Testis (tissue), 3 donors: ENCODE data around the gene SNX11. TPM values are rescaled to one million over a fixed set of nuclear protein-coding genes. Genes with fewer than 3 reads are reported as not detected.

Experiments used
- DNase-seq: peaks from one replicate; pipeline ENCODE4 v3.0.0-alpha.2; 2019
- H3K27ac ChIP-seq, 2 donors: fragments of 200-600 bp; sonication (generic); one replicate each; pipeline ENCODE4 v1.5.1; 2019
- H3K27me3 ChIP-seq: fragments of 200-600 bp; sonication (generic); one replicate; pipeline ENCODE4 v1.5.1; 2019
- H3K36me3 ChIP-seq: fragments of 200-600 bp; sonication (generic); one replicate; pipeline ENCODE4 v1.5.1; 2017; ENCODE audit warnings: low read depth; ENCODE audit errors: missing control alignments
- H3K4me1 ChIP-seq: fragments of 200-600 bp; sonication (generic); one replicate; pipeline ENCODE4 v1.5.1; 2019
- H3K4me3 ChIP-seq, 2 donors: fragments of 200-600 bp; sonication (generic); one replicate each; pipeline ENCODE4 v1.5.1; 2017 to 2019
- H3K9me3 ChIP-seq: fragments of 200-600 bp; sonication (generic); one replicate; pipeline ENCODE4 v1.5.1; 2017
- CTCF ChIP-seq, 3 experiments: fragments of 450-650 bp in 2 of 3; fragments of 200-600 bp in 1 of 3; sonication (generic) in 1 of 3; IDR thresholded peaks; one replicate each; pipeline ENCODE4 v1.5.1; 2016 to 2019; ENCODE audit warnings: antibody characterized with exemption in 3 of 3, mild to moderate bottlenecking in 2 of 3, moderate library complexity in 1 of 3
- POLR2A ChIP-seq: fragments of 450-650 bp; IDR thresholded peaks from one replicate; pipeline ENCODE4 v1.6.1; 2017; ENCODE audit warnings: antibody characterized with exemption, mild to moderate bottlenecking, moderate library complexity
- WGBS, 2 donors: methylation state at CpG; one replicate each; pipeline ENCODE4 v1.1.5; 2018; 5-methylcytosine and 5-hydroxymethylcytosine counted together
- intact Hi-C: fragments of 100-400 bp; cut with DNase I; formaldehyde crosslinking; loops from one replicate; pipeline ENCODE4 v1.15.1; 2023; ENCODE audit warnings: low total_unique reads
- polyA plus RNA-seq: library from polyadenylated mRNA; stranded (reverse); fragments of 350-450 nt; fragmentation: Illumina TruSeq; extraction: RNeasy Lipid Tissue Mini Kit (QIAGEN cat#74804); gene quantifications from one replicate; pipeline ENCODE4 v1.2.3, GENCODE V29; 2014; ENCODE audit warnings: low read depth, low replicate concordance; ENCODE audit not compliant: insufficient read depth
- total RNA-seq, 2 donors: library from RNA; depleted of rRNA; stranded (reverse); fragments of >200 nt; gene quantifications; one replicate each; pipeline ENCODE4 v1.2.3, GENCODE V29; 2016

The SNX11 gene
- total and polyA plus RNA-seq, 3 donors from 2014 or later, result 20.3 to 23.1 (median 23.1) TPM

GRCh38 chr17:48149787-48150463 lies 42.4 kb downstream of the SNX11 start:
- no peak for DNase-seq
- WGBS, 2 donors, result 63 to 75% methylated on average over 4 of the region's 4 CpGs
- no peaks in the 10 kb centered on the region for H3K36me3 ChIP-seq
- H3K9me3 ChIP-seq, result no peaks in the 10 kb centered on the region
- no peak overlapping the region for H3K4me3 ChIP-seq
- no peaks in the 10 kb centered on the region for H3K27me3 ChIP-seq
- TF ChIP-seq CTCF (IDR thresholded peaks at IDR 0.05) (no peak), POLR2A (no peak)
- intact Hi-C loops, result no loop called here
- H3K27ac ChIP-seq, result no peak overlapping the region
- no peaks in the 10 kb centered on the region for H3K4me1 ChIP-seq

GRCh38 chr17:48150597-48151001 lies 43.0 kb downstream of the SNX11 start:
- TF ChIP-seq POLR2A (no peak), CTCF (IDR thresholded peaks at IDR 0.05) (no peak)
- no peaks in the 10 kb centered on the region for H3K9me3 ChIP-seq
- H3K4me1 ChIP-seq, result no peaks in the 10 kb centered on the region
- H3K4me3 ChIP-seq, result no peak overlapping the region
- H3K36me3 ChIP-seq, result no peaks in the 10 kb centered on the region
- no peak for DNase-seq
- H3K27ac ChIP-seq, result no peak overlapping the region
- WGBS, 2 donors, result 56 to 64% methylated on average over 11 of the region's 11 CpGs
- H3K27me3 ChIP-seq, result no peaks in the 10 kb centered on the region
- intact Hi-C loops, result no loop called here

DNA sequence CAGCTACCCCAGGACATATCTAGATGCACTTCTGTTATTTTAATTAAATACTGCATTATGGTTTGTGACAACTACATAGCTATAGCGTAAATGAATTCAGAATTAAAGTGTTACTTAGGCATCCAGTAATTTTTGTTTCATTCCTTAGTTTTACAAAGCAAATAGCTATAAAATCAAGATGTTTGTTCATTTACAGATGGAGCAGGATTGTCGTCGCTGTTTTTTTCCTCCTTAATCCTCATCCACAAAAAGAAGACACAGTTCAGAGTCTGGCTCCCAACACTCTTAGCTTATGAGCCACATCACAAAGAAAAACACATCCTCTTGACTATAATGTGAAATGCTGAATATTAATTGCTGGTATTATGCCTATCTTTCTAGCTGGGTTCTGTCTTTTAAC lies 43.7 kb downstream of the SNX11 start:
- Histone ChIP-seq H3K27ac (no peak overlapping the region), H3K4me3 (no peak overlapping the region), H3K9me3 (no peaks in the 10 kb centered on the region), H3K27me3 (no peaks in the 10 kb centered on the region), H3K4me1 (no peaks in the 10 kb centered on the region), H3K36me3 (no peaks in the 10 kb centered on the region)
- WGBS, 2 donors, result 82% methylated on average over 3 of the region's 3 CpGs
- DNase-seq, result no peak
- TF ChIP-seq POLR2A (no peak), CTCF (IDR thresholded peaks at IDR 0.05) (no peak)
- intact Hi-C loops, result no loop called here

DNA sequence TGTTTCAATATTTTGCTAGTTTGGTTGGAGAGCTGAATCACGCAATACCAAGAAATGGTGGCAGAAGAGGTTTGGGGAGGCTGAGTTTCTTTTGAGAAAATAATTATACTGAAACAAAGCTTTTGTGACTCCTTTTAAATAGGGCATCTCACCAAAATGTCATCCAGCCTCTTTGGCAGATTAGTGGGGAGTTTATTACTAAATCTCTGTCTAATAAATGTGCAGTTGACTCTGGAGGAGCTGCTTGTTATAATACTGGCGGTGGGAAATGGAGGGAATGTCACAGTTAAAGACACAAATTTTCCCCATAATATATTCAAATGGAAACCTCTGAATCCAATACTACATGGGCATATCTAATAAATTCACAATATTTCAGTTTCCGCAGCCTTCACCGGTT lies 44.7 kb downstream of the SNX11 start:
- no peak for TF ChIP-seq POLR2A
- TF ChIP-seq CTCF (IDR thresholded peaks at IDR 0.05), result no peak
- no peaks in the 10 kb centered on the region for H3K4me1 ChIP-seq
- intact Hi-C loops, result no loop called here
- H3K27ac ChIP-seq, result no peak overlapping the region
- 69 to 71% methylated on average over 4 of the region's 4 CpGs for WGBS, 2 donors
- H3K27me3 ChIP-seq, result no peaks in the 10 kb centered on the region
- DNase-seq, result no peak
- H3K4me3 ChIP-seq, result no peak overlapping the region
- H3K9me3 ChIP-seq, result no peaks in the 10 kb centered on the region
- H3K36me3 ChIP-seq, result no peaks in the 10 kb centered on the region
